ENCODE results near the gene LETMD1. TPM values are rescaled to one million over a fixed set of nuclear protein-coding genes. Genes with fewer than 3 reads are reported as not detected.
A peak's percentile ranks its signal among the peaks of the same experiment; 100 is the strongest.

Gene LETMD1
- total RNA-seq, 1 donor from 2014 or later = 32.8 TPM

DNA sequence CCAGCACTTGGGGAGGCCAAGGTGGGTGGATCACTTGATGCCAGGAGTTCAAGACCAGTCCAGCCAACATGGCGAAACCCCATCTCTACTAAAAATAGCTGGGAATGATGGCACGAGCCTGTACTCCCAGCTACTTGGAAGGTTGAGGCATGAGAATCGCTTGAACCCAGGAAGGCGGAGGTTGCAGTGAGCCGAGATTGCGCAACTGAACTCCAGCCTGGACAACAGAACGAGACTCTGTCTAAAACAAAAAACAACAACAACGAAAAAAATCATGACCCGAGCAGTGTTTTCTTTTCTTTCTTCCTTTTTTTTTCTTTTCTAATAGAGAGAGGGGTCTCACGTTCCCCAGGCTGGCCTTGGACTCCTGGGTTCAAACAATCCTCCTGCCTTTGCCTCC is 38.8 kb downstream of the LETMD1 start:
- no peaks in the 10 kb centered on the region for H3K9me3 Mint-ChIP-seq (ENCODE audit: unreplicated experiment)
- no peak overlapping the region for H3K4me3 Mint-ChIP-seq (ENCODE audit: unreplicated experiment)
- TF ChIP-seq, protein P1, sequence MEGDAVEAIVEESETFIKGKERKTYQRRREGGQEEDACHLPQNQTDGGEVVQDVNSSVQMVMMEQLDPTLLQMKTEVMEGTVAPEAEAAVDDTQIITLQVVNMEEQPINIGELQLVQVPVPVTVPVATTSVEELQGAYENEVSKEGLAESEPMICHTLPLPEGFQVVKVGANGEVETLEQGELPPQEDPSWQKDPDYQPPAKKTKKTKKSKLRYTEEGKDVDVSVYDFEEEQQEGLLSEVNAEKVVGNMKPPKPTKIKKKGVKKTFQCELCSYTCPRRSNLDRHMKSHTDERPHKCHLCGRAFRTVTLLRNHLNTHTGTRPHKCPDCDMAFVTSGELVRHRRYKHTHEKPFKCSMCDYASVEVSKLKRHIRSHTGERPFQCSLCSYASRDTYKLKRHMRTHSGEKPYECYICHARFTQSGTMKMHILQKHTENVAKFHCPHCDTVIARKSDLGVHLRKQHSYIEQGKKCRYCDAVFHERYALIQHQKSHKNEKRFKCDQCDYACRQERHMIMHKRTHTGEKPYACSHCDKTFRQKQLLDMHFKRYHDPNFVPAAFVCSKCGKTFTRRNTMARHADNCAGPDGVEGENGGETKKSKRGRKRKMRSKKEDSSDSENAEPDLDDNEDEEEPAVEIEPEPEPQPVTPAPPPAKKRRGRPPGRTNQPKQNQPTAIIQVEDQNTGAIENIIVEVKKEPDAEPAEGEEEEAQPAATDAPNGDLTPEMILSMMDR (IDR thresholded peaks at IDR 0.05; ENCODE audit: unreplicated experiment) = no peak
- DNase-seq (ENCODE audit: low spot score) = no peak
- H3K36me3 Mint-ChIP-seq (ENCODE audit: low read depth, unreplicated experiment) = peaks cover 12% of the 10 kb centered on the region
- peaks cover 9% of the 10 kb centered on the region for H3K4me1 Mint-ChIP-seq (ENCODE audit: unreplicated experiment)
- H3K27ac Mint-ChIP-seq (ENCODE audit: unreplicated experiment) = no peak overlapping the region
- peaks cover 3% of the 10 kb centered on the region for H3K27me3 Mint-ChIP-seq (ENCODE audit: unreplicated experiment)

DNA sequence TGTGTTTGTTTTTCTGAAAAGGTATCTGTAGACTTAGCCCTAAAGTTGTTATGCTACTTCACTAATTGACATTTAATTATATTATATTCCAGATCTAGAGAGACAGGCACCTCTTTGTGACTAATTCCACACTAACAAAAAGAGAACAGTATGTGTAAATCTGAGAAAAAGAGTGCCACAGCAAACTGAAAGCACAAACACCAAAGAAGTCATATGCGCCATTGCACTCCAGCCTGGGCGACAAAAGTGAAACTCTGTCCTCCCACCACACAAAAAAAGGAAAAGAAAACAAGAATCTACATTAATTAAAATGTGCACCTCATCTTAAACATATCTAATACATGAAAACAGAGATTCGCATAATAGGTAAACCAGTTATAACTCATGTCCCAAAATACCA is 39.7 kb downstream of the LETMD1 start:
- Mint-ChIP-seq H3K4me3 (ENCODE audit: unreplicated experiment) (no peak overlapping the region), H3K36me3 (ENCODE audit: low read depth, unreplicated experiment) (peaks cover 7% of the 10 kb centered on the region), H3K27ac (ENCODE audit: unreplicated experiment) (peak overlapping the region; percentile 7), H3K4me1 (ENCODE audit: unreplicated experiment) (peaks cover 1% of the 10 kb centered on the region), H3K9me3 (ENCODE audit: unreplicated experiment) (no peaks in the 10 kb centered on the region), H3K27me3 (ENCODE audit: unreplicated experiment) (peaks cover under 1% of the 10 kb centered on the region)
- DNase-seq (ENCODE audit: low spot score) = no peak
- TF ChIP-seq, protein P1 (IDR thresholded peaks at IDR 0.05; ENCODE audit: unreplicated experiment) = no peak

DNA sequence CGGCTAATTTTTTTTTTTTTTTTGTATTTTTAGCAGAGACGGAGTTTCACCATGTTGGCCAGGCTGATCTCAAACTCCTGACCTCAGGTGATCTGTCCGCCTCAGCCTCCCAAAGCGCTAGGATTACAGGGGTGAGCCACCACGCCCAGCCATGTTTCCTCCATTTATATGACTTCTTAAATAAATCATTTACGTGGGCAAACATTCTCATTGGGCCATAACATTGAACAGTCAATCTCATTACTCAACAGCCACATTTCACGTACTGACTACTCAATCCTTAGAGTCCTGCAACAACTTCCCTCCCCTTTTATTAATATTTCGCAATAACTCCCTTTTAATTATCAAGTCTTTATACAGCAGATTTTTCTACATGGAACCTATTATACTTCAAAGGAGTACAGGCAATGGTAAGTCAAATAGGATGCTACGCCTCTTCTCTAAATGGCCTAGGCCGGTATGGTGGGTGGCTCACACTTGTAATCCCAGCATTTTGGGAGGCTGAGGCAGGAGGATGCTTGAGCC is 42.6 kb downstream of the LETMD1 start:
- no peaks in the 10 kb centered on the region for H3K9me3 Mint-ChIP-seq (ENCODE audit: unreplicated experiment)
- no peak overlapping the region for H3K27ac Mint-ChIP-seq (ENCODE audit: unreplicated experiment)
- DNase-seq (ENCODE audit: low spot score) = no peak
- peaks cover 2% of the 10 kb centered on the region for H3K27me3 Mint-ChIP-seq (ENCODE audit: unreplicated experiment)
- H3K36me3 Mint-ChIP-seq (ENCODE audit: low read depth, unreplicated experiment) = peaks cover 16% of the 10 kb centered on the region
- H3K4me3 Mint-ChIP-seq (ENCODE audit: unreplicated experiment) = peak overlapping the region; percentile 37
- H3K4me1 Mint-ChIP-seq (ENCODE audit: unreplicated experiment) = no peaks in the 10 kb centered on the region
- TF ChIP-seq, protein P1 (IDR thresholded peaks at IDR 0.05; ENCODE audit: unreplicated experiment) = no peak

DNA sequence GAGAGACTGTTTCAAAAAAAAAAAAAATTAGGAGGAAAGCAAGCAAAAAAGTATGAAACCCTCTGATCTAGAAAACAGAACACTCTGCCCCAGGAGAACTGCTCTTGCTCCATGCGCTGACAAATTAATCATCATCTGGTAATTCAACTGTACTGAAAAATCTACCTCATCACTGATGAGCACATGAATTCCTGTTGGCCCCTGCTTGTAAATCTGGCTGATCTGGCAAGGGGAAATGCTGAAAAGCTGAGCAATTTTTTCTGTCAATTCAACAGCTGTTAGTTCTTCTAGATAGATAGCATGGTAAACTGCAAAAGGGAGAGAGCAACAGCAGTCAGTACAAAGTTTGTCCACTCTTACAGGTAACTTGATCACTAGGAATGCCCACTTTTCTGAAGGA is 50.5 kb downstream of the LETMD1 start:
- Mint-ChIP-seq H3K27me3 (ENCODE audit: unreplicated experiment) (peaks cover 2% of the 10 kb centered on the region), H3K36me3 (ENCODE audit: low read depth, unreplicated experiment) (peaks cover 25% of the 10 kb centered on the region), H3K4me1 (ENCODE audit: unreplicated experiment) (no peaks in the 10 kb centered on the region), H3K4me3 (ENCODE audit: unreplicated experiment) (no peak overlapping the region), H3K27ac (ENCODE audit: unreplicated experiment) (no peak overlapping the region), H3K9me3 (ENCODE audit: unreplicated experiment) (no peaks in the 10 kb centered on the region)
- TF ChIP-seq, protein P1 (IDR thresholded peaks at IDR 0.05; ENCODE audit: unreplicated experiment) = no peak
- DNase-seq (ENCODE audit: low spot score) = no peak

DNA sequence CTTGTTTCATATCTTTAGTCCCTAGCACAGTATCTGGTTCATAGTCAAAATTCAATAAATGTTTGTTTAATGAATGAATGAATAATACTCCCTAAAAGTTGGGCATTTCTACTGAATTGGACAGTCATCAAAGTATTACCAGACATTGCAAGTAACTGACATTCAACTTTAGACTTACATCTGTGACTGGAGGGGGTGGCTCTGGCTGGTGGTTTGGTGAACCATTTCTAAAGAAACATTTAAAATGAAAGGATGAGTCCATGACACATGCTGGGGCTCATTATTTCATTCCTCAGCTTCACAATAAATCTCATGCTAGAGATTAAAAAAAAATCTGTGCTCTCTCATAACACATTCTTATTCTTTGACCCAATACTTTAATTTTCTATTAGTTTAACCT is 55.9 kb downstream of the LETMD1 start:
- Mint-ChIP-seq H3K4me3 (ENCODE audit: unreplicated experiment) (no peak overlapping the region), H3K4me1 (ENCODE audit: unreplicated experiment) (no peaks in the 10 kb centered on the region), H3K36me3 (ENCODE audit: low read depth, unreplicated experiment) (peaks cover 20% of the 10 kb centered on the region), H3K27ac (ENCODE audit: unreplicated experiment) (no peak overlapping the region), H3K9me3 (ENCODE audit: unreplicated experiment) (no peaks in the 10 kb centered on the region), H3K27me3 (ENCODE audit: unreplicated experiment) (no peaks in the 10 kb centered on the region)
- DNase-seq (ENCODE audit: low spot score) = no peak
- TF ChIP-seq, protein P1 (IDR thresholded peaks at IDR 0.05; ENCODE audit: unreplicated experiment) = no peak

All from endothelial cell (in vitro differentiated cells).